Pancreas (tissue), 10 donors: ENCODE measurements around the gene STK38L. TPM values are rescaled to one million over a fixed set of nuclear protein-coding genes. Genes with fewer than 3 reads are reported as not detected.
A peak's percentile ranks its signal among the peaks of the same experiment; 100 is the strongest.

Experiments
- ATAC-seq, 4 donors: fragments of 200-7000 bp; cut with Tn5 transposase; one replicate each; pipeline versions ENCODE4 v1.8.0 to v1.9.1; 2020; ENCODE audit warnings: mild to moderate bottlenecking in 4 of 4, moderate library complexity in 4 of 4
- DNase-seq, 6 donors: peaks; one replicate each; pipeline ENCODE4 v3.0.0-alpha.2; 2020
- FAIRE-seq: peaks from 2 replicates; lab custom pipeline; 2012; peaks lifted over from hg19 to GRCh38; lab: Jason Lieb, UNC
- H3K27ac ChIP-seq, 4 donors: fragments of 200-600 bp; sonication (generic); 1 replicate in 3 of 4; 2 replicates in 1 of 4; pipeline versions ENCODE4 v1.5.0 to v1.8.0; 2020
- H3K27me3 ChIP-seq, 4 donors: fragments of 200-600 bp; one replicate each; pipeline ENCODE4 v1.8.0; 2021
- H3K36me3 ChIP-seq, 3 donors: fragments of 200-600 bp; sonication (generic) in 1 of 3; one replicate each; pipeline versions ENCODE4 v1.5.0 to v1.8.0; 2020 to 2021
- H3K4me1 ChIP-seq, 3 donors: fragments of 200-600 bp; one replicate each; pipeline ENCODE4 v1.8.0; 2021
- H3K4me3 ChIP-seq, 4 donors: fragments of 200-600 bp; sonication (generic) in 2 of 4; one replicate each; pipeline versions ENCODE4 v1.5.0 to v1.8.0; 2020 to 2021
- H3K9me3 ChIP-seq, 4 donors: fragments of 200-600 bp; one replicate each; pipeline ENCODE4 v1.8.0; 2021
- CTCF ChIP-seq, 4 donors: fragments of 200-600 bp; sonication (generic) in 3 of 4; IDR thresholded peaks; one replicate each; pipeline versions ENCODE4 v1.5.0 to v1.8.0; 2021; ENCODE audit warnings: antibody characterized with exemption in 4 of 4
- WGBS, 2 donors: extraction: QIAGEN DNeasy Blood & Tissue Kit; methylation state at CpG; one replicate each; pipeline ENCODE4 v1.1.7; 2013; 5-methylcytosine and 5-hydroxymethylcytosine counted together
- intact Hi-C, 3 donors: fragments of 100-400 bp; cut with DNase I; formaldehyde crosslinking; loops; one replicate each; pipeline versions ENCODE4 v1.11.1 to v1.14.2; 2022
- polyA plus RNA-seq, 2 donors: library from polyadenylated mRNA; stranded (reverse); fragments of 200-250 nt; gene quantifications; one replicate each; pipeline ENCODE4 v1.2.3, GENCODE V29; 2013
- total RNA-seq, 6 donors: library from RNA; stranded (reverse); fragmentation: NEBNext Ultra II Directional in 4 of 6; extraction: Animal tissue kit (Norgen Biotek cat#: 25700) in 4 of 6; gene quantifications; one replicate each; pipeline versions ENCODE4 v1.2.1 to v1.2.4, GENCODE V29; 2021 to 2023
- donor health status: healthy with polysubstance abuse.
- donor health status: DM: no; HTN: no; CAD: no; lungs with moderate emphysema.
- donor health status: DM: no; HTN: no; CAD: no.
- donor health status: control.
- donor health status: control.
- donor health status: Bipolar disorder and iron deficiency.
- donor health status: DM: yes; HTN: yes; CAD: no.
- donor health status: DM: no; HTN: no; CAD: no.
- donor health status: DM: no; HTN: no; CAD: no.
- donor health status: DM: yes; HTN: yes; CAD: no.

Gene STK38L
- total and polyA plus RNA-seq, 8 donors, result 6.3 to 49.9 (median 12.0) TPM

- WGBS, 2 donors, result 87 to 95% methylated on average over 2 of the region's 2 CpGs
- Histone ChIP-seq H3K4me1 (peaks cover 0 to 11% (median 10%) of the 10 kb centered on the region in 3 donors), H3K9me3 (no peaks in the 10 kb centered on the region), H3K36me3 (peaks cover 3 to 17% (median 4%) of the 10 kb centered on the region in 3 donors), H3K27ac (no peak overlapping the region), H3K4me3 (no peak overlapping the region), H3K27me3 (no peaks in the 10 kb centered on the region)
- FAIRE-seq (no peak), DNase-seq (no peak), ATAC-seq (no peak)
- no peak for TF ChIP-seq CTCF (IDR thresholded peaks at IDR 0.05)
- intact Hi-C loops, result loop anchor here in 1 of 3 donors (10.0 kb wide), 1 partner anchor 295 kb away; the partner anchor contains the start of gene TM7SF3
Measured at GRCh38 chr12:27309293-27309994, 65.4 kb downstream of the STK38L start.

GRCh38 chr12:27309995-27310315, 65.9 kb downstream of the STK38L start:
- peaks cover 0 to 11% (median 5%) of the 10 kb centered on the region in 3 donors for H3K4me1 ChIP-seq
- H3K9me3 ChIP-seq, result no peaks in the 10 kb centered on the region
- no peak for DNase-seq
- no peak for ATAC-seq
- intact Hi-C loops, result loop anchor here in 2 of 3 donors (5.0 to 10.0 kb wide), 2 partner anchors 293 to 295 kb away; partner anchors contain the start of gene TM7SF3 (in 1 of the 2)
- H3K4me3 ChIP-seq, result no peak overlapping the region
- WGBS, 2 donors, result 94 to 95% methylated on average over 1 of the region's 1 CpG
- no peak for TF ChIP-seq CTCF (IDR thresholded peaks at IDR 0.05)
- no peak for FAIRE-seq
- H3K27me3 ChIP-seq, result no peaks in the 10 kb centered on the region
- no peak overlapping the region for H3K27ac ChIP-seq
- peaks cover 3 to 22% (median 4%) of the 10 kb centered on the region in 3 donors for H3K36me3 ChIP-seq

- no peaks in the 10 kb centered on the region for H3K9me3 ChIP-seq
- DNase-seq (no peak), ATAC-seq (no peak), FAIRE-seq (no peak)
- H3K36me3 ChIP-seq, result peaks cover 0 to 29% (median 5%) of the 10 kb centered on the region in 3 donors
- H3K27me3 ChIP-seq, result no peaks in the 10 kb centered on the region
- intact Hi-C loops, result no loop called here
- H3K27ac ChIP-seq, result no peak overlapping the region
- no peaks in the 10 kb centered on the region for H3K4me1 ChIP-seq
- no peak for TF ChIP-seq CTCF (IDR thresholded peaks at IDR 0.05)
- no peak overlapping the region for H3K4me3 ChIP-seq
- 89 to 92% methylated on average over 1 of the region's 1 CpG for WGBS, 2 donors
Measured at GRCh38 chr12:27316947-27317346, 72.9 kb downstream of the STK38L start.

- Histone ChIP-seq H3K4me3 (no peak overlapping the region), H3K36me3 (peaks cover 0 to 40% (median 5%) of the 10 kb centered on the region in 3 donors), H3K27ac (no peak overlapping the region), H3K4me1 (no peaks in the 10 kb centered on the region), H3K27me3 (no peaks in the 10 kb centered on the region), H3K9me3 (no peaks in the 10 kb centered on the region)
- intact Hi-C loops, result no loop called here
- no peak for TF ChIP-seq CTCF (IDR thresholded peaks at IDR 0.05)
- FAIRE-seq (no peak), DNase-seq (no peak), ATAC-seq (peak in 1 of 4 donors; percentile 27)
- WGBS, 2 donors, result 38 to 39% methylated on average over 1 of the region's 1 CpG
Measured at GRCh38 chr12:27319409-27319808, 75.3 kb downstream of the STK38L start.

GRCh38 chr12:27319848-27320247, 75.8 kb downstream of the STK38L start:
- Histone ChIP-seq H3K27ac (no peak overlapping the region), H3K4me1 (no peaks in the 10 kb centered on the region), H3K27me3 (no peaks in the 10 kb centered on the region), H3K4me3 (no peak overlapping the region), H3K9me3 (no peaks in the 10 kb centered on the region), H3K36me3 (peaks cover 0 to 36% (median 5%) of the 10 kb centered on the region in 3 donors)
- 97 to 98% methylated on average over 2 of the region's 2 CpGs for WGBS, 2 donors
- DNase-seq (no peak), ATAC-seq (no peak), FAIRE-seq (no peak)
- TF ChIP-seq CTCF (IDR thresholded peaks at IDR 0.05), result no peak
- intact Hi-C loops, result no loop called here
